ENCODE measurements around the gene CNTFR. TPM values are rescaled to one million over a fixed set of nuclear protein-coding genes. Genes with fewer than 3 reads are reported as not detected.

Gene CNTFR
- total and polyA plus RNA-seq, 2 of the 8 experiments (the other 6 are each of a cell fraction or from before 2014, with no cell fraction given) = 1.2 to 4.2 TPM

DNA sequence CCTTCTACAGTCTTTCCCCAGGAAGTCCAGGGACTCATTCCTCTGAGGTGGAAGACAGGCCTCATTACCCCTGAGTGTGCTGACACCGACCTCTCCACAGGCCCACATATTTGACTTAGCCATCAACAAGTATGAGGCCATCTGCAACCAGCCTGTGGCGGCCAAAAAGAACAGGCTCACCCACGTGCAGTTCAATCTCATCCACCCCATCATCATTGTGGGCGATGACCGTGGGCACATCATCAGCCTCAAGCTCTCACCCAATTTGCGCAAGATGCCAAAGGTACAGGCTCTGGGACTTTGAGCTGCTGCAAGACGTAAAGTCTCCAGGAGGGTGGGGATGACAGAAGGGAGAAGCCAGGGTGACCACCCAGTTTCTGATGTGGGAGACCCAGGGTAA is 72.3 kb downstream of the CNTFR start:
- Histone ChIP-seq H2BK12ac (ENCODE audit: low read depth, low read length) (peak overlapping the region; percentile 68; the same call in 1 of the 2 replicates), H3K4me2 (ENCODE audit: insufficient read depth in 1 of 2, low read depth in 2 of 2, low read length in 2 of 2) (no peak overlapping the region), H2AFZ (ENCODE audit: low read length) (no peak overlapping the region), H4K91ac (replicated peaks; ENCODE audit: insufficient read length, low read length) (no peak overlapping the region), H4K20me1 (replicated peaks in 1 of 2; ENCODE audit: control insufficient read depth in 1 of 2, insufficient read depth in 2 of 2, low read length in 2 of 2) (no peaks in the 10 kb centered on the region), H3K56ac (replicated peaks; ENCODE audit: insufficient read length, low read depth, low read length) (no peak overlapping the region), H2AK5ac (ENCODE audit: low read depth, low read length) (no peak overlapping the region), H3K18ac (ENCODE audit: extremely low read depth, low read length) (no peak overlapping the region), H2BK20ac (ENCODE audit: low read length) (no peak overlapping the region), H3K9me3 (ENCODE audit: insufficient read depth in 2 of 2, low read depth in 1 of 2, low read length in 1 of 2) (no peaks in the 10 kb centered on the region), H3K14ac (ENCODE audit: insufficient read length) (no peak overlapping the region), H3K79me2 (ENCODE audit: control insufficient read depth in 1 of 2, insufficient read depth in 2 of 2, low read length in 2 of 2) (no peaks in the 10 kb centered on the region), H3K4me1 (replicated peaks in 1 of 4; ENCODE audit: control insufficient read depth in 3 of 4, insufficient read depth in 4 of 4, low read length in 3 of 4) (peaks cover 13 to 19% (median 17%) of the 10 kb centered on the region in 4 experiments), H3K9ac (replicated peaks in 1 of 4; ENCODE audit: extremely low read depth in 1 of 4, low read depth in 3 of 4, low read length in 3 of 4) (no peak overlapping the region), H3K27me3 (replicated peaks in 1 of 4; ENCODE audit: control insufficient read depth in 3 of 4, extremely low read depth in 1 of 4, insufficient read depth in 3 of 4, low read length in 3 of 4) (peaks cover 1 to 8% (median 6%) of the 10 kb centered on the region in 4 experiments; a peak in 5 of 7 replicates), H3K36me3 (ENCODE audit: control insufficient read depth in 2 of 4, insufficient read depth in 4 of 4, low read length in 3 of 4) (no peaks in the 10 kb centered on the region), H4K8ac (ENCODE audit: extremely low read depth, insufficient read depth, low read length) (no peak overlapping the region), H2BK120ac (replicated peaks; ENCODE audit: low read depth, low read length) (no peak overlapping the region), H4K5ac (ENCODE audit: insufficient read length, low read depth, low read length) (no peak overlapping the region), H2BK15ac (ENCODE audit: low read length) (no peak overlapping the region), H2BK5ac (ENCODE audit: low read depth, low read length) (no peak overlapping the region), H3K27ac (ENCODE audit: low read depth, low read length) (no peak overlapping the region), H3K4me3 (ENCODE audit: extremely low read depth in 1 of 4, insufficient read depth in 2 of 4, low read depth in 3 of 4, low read length in 4 of 4) (no peak overlapping the region), H3K4ac (replicated peaks; ENCODE audit: insufficient read length, low read depth, low read length) (no peak overlapping the region), H3K23ac (ENCODE audit: insufficient read length) (no peak overlapping the region), H3K79me1 (ENCODE audit: low read depth, low read length) (no peaks in the 10 kb centered on the region), H3K23me2 (ENCODE audit: low read depth, low read length) (peaks cover under 1% of the 10 kb centered on the region; the same call in 1 of the 2 replicates)
- ChIA-PET POLR2A (ENCODE audit: partially characterized antibody) (no interaction called here), CTCF (ENCODE audit: partially characterized antibody) (interaction anchor here (0.9 to 6.2 kb wide), 11 partner anchors 11 to 114 kb away, joined by 3 to 53 read pairs (median 6); no protein-coding TSS in a partner anchor)
- TF ChIP-seq HDAC2 (IDR thresholded peaks at IDR 0.05; ENCODE audit: borderline replicate concordance in 1 of 2, low read depth in 2 of 2, low read length in 2 of 2) = no peak
- no peak for TF ChIP-seq EZH2 (IDR thresholded peaks at IDR 0.05; ENCODE audit: low read depth, low read length, severe bottlenecking)
- no peak for TF ChIP-seq BACH1 (IDR thresholded peaks at IDR 0.05; ENCODE audit: low read length)
- WGBS, 2 experiments (ENCODE audit: extremely low coverage in 1 of 2, insufficient coverage in 1 of 2, insufficient read length in 1 of 2, insufficient replicate concordance in 2 of 2, low coverage in 1 of 2, low lambda C conversion rate in 2 of 2, missing lambda C conversion rate in 1 of 2) = 86% methylated on average over 7 of the region's 7 CpGs; no CpG with 5 or more reads in 1 of the 2 experiments
- DNase-seq (ENCODE audit: low read depth in 1 of 2, low spot score in 2 of 2) (no peak), FAIRE-seq (no peak)

All from H1 (cell line).